HEK293T (cell line): ENCODE measurements around the gene PRIM2.
"Not testable (repeated sequence)": the region's sequence is repeated elsewhere in the genome, so short reads cannot be mapped to it uniquely, and the experiment has no call there.

Source experiments
- ARNT ChIP-seq: fragments of 450-650 bp; IDR thresholded peaks from 2 replicates; pipeline ENCODE4 v1.6.1; 2017; ENCODE audit warnings: mild to moderate bottlenecking
- FOXK2 ChIP-seq: fragments of 450-650 bp; IDR thresholded peaks from 2 replicates; pipeline ENCODE4 v1.6.1; 2016; ENCODE audit warnings: mild to moderate bottlenecking
- FOXM1 ChIP-seq: fragments of 450-650 bp; IDR thresholded peaks from 2 replicates; pipeline ENCODE4 v1.6.1; 2017; ENCODE audit warnings: mild to moderate bottlenecking, borderline replicate concordance
- SUZ12 ChIP-seq: fragments of 450-650 bp; IDR thresholded peaks from 2 replicates; pipeline ENCODE4 v1.6.1; 2016; ENCODE audit warnings: mild to moderate bottlenecking

DNA sequence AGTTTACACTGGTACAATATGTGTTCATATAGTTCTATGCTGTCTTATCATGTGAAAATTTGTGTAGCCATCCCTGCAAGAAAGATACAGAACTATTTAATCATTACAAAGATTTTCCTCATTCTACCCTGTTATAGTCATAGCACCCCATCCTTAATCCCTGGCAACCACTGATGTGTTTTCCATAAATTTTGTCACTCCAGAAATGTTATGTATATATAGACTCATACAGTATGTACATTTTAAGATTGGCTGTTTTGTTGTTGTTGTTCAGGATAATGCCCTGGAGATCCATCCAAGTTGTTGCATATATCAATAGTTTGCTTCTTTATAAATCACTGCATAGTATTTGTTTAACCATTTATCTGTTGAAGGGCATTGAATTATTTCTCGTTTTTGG, 163.7 kb downstream of the PRIM2 start:
- TF ChIP-seq FOXK2, SUZ12, FOXM1, ARNT: not testable (repeated sequence)
